SJSA1 (cell line): Measurements from ENCODE around the gene DDT. TPM values are rescaled to one million over a fixed set of nuclear protein-coding genes. Genes with fewer than 3 reads are reported as not detected.

Source experiments
- total RNA-seq: library from RNA; depleted of rRNA; stranded (reverse); fragments of >200 nt; shearing (Covaris generic); gene quantifications from 2 replicates; pipeline ENCODE4 v1.2.3, GENCODE V29; 2014; rRNA removed

Gene DDT
- total RNA-seq, 1 experiment from 2014 or later, result 86.0 TPM

Other genes starting within 250 kb of the DDT start
- 1.8 and 4.3 TPM in 2 replicates for gene ZNF70, start 223.3 kb downstream of the DDT start, total RNA-seq
- not detected in 2 replicates for gene VPREB3, start 220.0 kb downstream of the DDT start, total RNA-seq
- not detected in 2 replicates for gene C22orf15, start 211.5 kb downstream of the DDT start, total RNA-seq
- gene CHCHD10, start 206.5 kb downstream of the DDT start, total RNA-seq, result 6.4 and 47.7 TPM in 2 replicates
- gene MMP11, start 201.6 kb downstream of the DDT start, total RNA-seq, result 14.5 and 32.4 TPM in 2 replicates
- 91.8 and 121 TPM in 2 replicates for gene SMARCB1, start 187.5 kb downstream of the DDT start, total RNA-seq
- not detected in 2 replicates for gene DERL3, start 135.4 kb downstream of the DDT start, total RNA-seq
- 0.50 and 3.0 TPM in 2 replicates for gene SLC2A11, start 116.6 kb downstream of the DDT start, total RNA-seq
- gene MIF, start 80.1 kb downstream of the DDT start, total RNA-seq, result 110 and 155 TPM in 2 replicates
- 17.0 and 17.8 TPM in 2 replicates for gene GSTT2B, start 13.2 kb downstream of the DDT start, total RNA-seq
- 1.1 TPM in 1 of 2 replicates, not detected in the other for gene DDTL, start 7.6 kb downstream of the DDT start, total RNA-seq
- gene GSTT2, start 5.7 kb upstream of the DDT start, total RNA-seq, result 1.2 TPM in 1 of 2 replicates, not detected in the other
- gene GSTT4, start 31.0 kb upstream of the DDT start, total RNA-seq, result not detected in 2 replicates
- gene CABIN1, start 36.9 kb upstream of the DDT start, total RNA-seq, result 30.1 and 35.1 TPM in 2 replicates
- gene SUSD2, start 207.0 kb upstream of the DDT start, total RNA-seq, result 0.05 TPM in 1 of 2 replicates, not detected in the other